Testis (tissue), 3 donors: Measurements from ENCODE around the gene AVPI1. TPM values are rescaled to one million over a fixed set of nuclear protein-coding genes. Genes with fewer than 3 reads are reported as not detected.

Source experiments
- DNase-seq: peaks from one replicate; pipeline ENCODE4 v3.0.0-alpha.2; 2019
- H3K27ac ChIP-seq, 2 donors: fragments of 200-600 bp; sonication (generic); one replicate each; pipeline ENCODE4 v1.5.1; 2019
- H3K27me3 ChIP-seq: fragments of 200-600 bp; sonication (generic); one replicate; pipeline ENCODE4 v1.5.1; 2019
- H3K36me3 ChIP-seq: fragments of 200-600 bp; sonication (generic); one replicate; pipeline ENCODE4 v1.5.1; 2017; ENCODE audit warnings: low read depth; ENCODE audit errors: missing control alignments
- H3K4me1 ChIP-seq: fragments of 200-600 bp; sonication (generic); one replicate; pipeline ENCODE4 v1.5.1; 2019
- H3K4me3 ChIP-seq, 2 donors: fragments of 200-600 bp; sonication (generic); one replicate each; pipeline ENCODE4 v1.5.1; 2017 to 2019
- H3K9me3 ChIP-seq: fragments of 200-600 bp; sonication (generic); one replicate; pipeline ENCODE4 v1.5.1; 2017
- POLR2A ChIP-seq: fragments of 450-650 bp; IDR thresholded peaks from one replicate; pipeline ENCODE4 v1.6.1; 2017; ENCODE audit warnings: antibody characterized with exemption, mild to moderate bottlenecking, moderate library complexity
- WGBS, 2 donors: methylation state at CpG; one replicate each; pipeline ENCODE4 v1.1.5; 2018; 5-methylcytosine and 5-hydroxymethylcytosine counted together
- intact Hi-C: fragments of 100-400 bp; cut with DNase I; formaldehyde crosslinking; loops from one replicate; pipeline ENCODE4 v1.15.1; 2023; ENCODE audit warnings: low total_unique reads
- polyA plus RNA-seq: library from polyadenylated mRNA; stranded (reverse); fragments of 350-450 nt; fragmentation: Illumina TruSeq; extraction: RNeasy Lipid Tissue Mini Kit (QIAGEN cat#74804); gene quantifications from one replicate; pipeline ENCODE4 v1.2.3, GENCODE V29; 2014; ENCODE audit warnings: low read depth, low replicate concordance; ENCODE audit not compliant: insufficient read depth
- total RNA-seq, 2 donors: library from RNA; depleted of rRNA; stranded (reverse); fragments of >200 nt; gene quantifications; one replicate each; pipeline ENCODE4 v1.2.3, GENCODE V29; 2016
- TF ChIP-seq, protein P1 (sequence below), 3 experiments: fragments of 450-650 bp in 2 of 3; fragments of 200-600 bp in 1 of 3; sonication (generic) in 1 of 3; IDR thresholded peaks; one replicate each; pipeline ENCODE4 v1.5.1; 2016 to 2019; ENCODE audit warnings: antibody characterized with exemption in 3 of 3, mild to moderate bottlenecking in 2 of 3, moderate library complexity in 1 of 3

The AVPI1 gene
- total and polyA plus RNA-seq, 3 donors from 2014 or later: 23.0 to 28.3 (median 26.4) TPM

DNA sequence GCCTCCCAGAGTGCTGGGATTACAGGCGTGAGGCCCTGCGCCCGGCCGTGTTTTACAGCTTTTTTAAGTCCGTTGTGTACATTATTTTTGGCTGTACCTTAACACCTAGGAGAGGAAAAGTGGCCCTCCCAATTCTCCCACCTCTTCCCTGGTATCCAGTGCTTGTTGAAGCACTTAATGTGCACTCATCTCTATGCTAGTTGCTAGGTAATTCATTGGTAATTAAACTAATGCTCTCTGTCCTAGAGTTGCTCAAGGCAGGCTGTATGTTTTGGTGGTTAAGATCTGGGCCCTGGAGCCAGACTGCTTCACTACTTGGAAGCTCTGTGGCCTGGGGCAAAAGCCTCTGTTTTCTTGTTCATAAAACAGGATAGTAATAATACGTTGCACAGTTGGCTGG, 19.6 kb downstream of the AVPI1 start:
- H3K36me3 ChIP-seq: no peaks in the 10 kb centered on the region
- 82 to 86% methylated on average over 6 of the region's 6 CpGs for WGBS, 2 donors

GRCh38 chr10:97666992-97667391, 20.0 kb downstream of the AVPI1 start:
- 96 to 97% methylated on average over 7 of the region's 7 CpGs for WGBS, 2 donors

More for the DNA sequence above, 19.6 kb downstream of the AVPI1 start:
- no peaks in the 10 kb centered on the region for H3K27me3 ChIP-seq
- H3K9me3 ChIP-seq: no peaks in the 10 kb centered on the region
- intact Hi-C loops: no loop called here
- H3K27ac ChIP-seq: no peak overlapping the region
- DNase-seq: no peak
- TF ChIP-seq, protein P1, sequence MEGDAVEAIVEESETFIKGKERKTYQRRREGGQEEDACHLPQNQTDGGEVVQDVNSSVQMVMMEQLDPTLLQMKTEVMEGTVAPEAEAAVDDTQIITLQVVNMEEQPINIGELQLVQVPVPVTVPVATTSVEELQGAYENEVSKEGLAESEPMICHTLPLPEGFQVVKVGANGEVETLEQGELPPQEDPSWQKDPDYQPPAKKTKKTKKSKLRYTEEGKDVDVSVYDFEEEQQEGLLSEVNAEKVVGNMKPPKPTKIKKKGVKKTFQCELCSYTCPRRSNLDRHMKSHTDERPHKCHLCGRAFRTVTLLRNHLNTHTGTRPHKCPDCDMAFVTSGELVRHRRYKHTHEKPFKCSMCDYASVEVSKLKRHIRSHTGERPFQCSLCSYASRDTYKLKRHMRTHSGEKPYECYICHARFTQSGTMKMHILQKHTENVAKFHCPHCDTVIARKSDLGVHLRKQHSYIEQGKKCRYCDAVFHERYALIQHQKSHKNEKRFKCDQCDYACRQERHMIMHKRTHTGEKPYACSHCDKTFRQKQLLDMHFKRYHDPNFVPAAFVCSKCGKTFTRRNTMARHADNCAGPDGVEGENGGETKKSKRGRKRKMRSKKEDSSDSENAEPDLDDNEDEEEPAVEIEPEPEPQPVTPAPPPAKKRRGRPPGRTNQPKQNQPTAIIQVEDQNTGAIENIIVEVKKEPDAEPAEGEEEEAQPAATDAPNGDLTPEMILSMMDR (IDR thresholded peaks at IDR 0.05): no peak
- no peak for TF ChIP-seq POLR2A
- H3K4me1 ChIP-seq: no peaks in the 10 kb centered on the region
- H3K4me3 ChIP-seq: no peak overlapping the region

GRCh38 chr10:97664282-97664850, 22.7 kb downstream of the AVPI1 start:
- Histone ChIP-seq H3K4me3 (no peak overlapping the region), H3K9me3 (no peaks in the 10 kb centered on the region), H3K4me1 (no peaks in the 10 kb centered on the region), H3K36me3 (no peaks in the 10 kb centered on the region), H3K27me3 (no peaks in the 10 kb centered on the region), H3K27ac (no peak overlapping the region)
- TF ChIP-seq, protein P1 (IDR thresholded peaks at IDR 0.05): no peak
- no peak for TF ChIP-seq POLR2A
- WGBS, 2 donors: 65 to 75% methylated on average over 1 of the region's 1 CpG
- intact Hi-C loops: no loop called here
- DNase-seq: no peak

More at GRCh38 chr10:97666992-97667391, 20.0 kb downstream of the AVPI1 start:
- intact Hi-C loops: no loop called here
- no peaks in the 10 kb centered on the region for H3K4me1 ChIP-seq
- H3K9me3 ChIP-seq: no peaks in the 10 kb centered on the region
- no peak for DNase-seq
- TF ChIP-seq, protein P1 (IDR thresholded peaks at IDR 0.05): no peak
- TF ChIP-seq POLR2A: no peak
- H3K27ac ChIP-seq: no peak overlapping the region
- H3K27me3 ChIP-seq: no peaks in the 10 kb centered on the region
- H3K36me3 ChIP-seq: no peaks in the 10 kb centered on the region
- H3K4me3 ChIP-seq: no peak overlapping the region

- no peaks in the 10 kb centered on the region for H3K9me3 ChIP-seq
- no peaks in the 10 kb centered on the region for H3K27me3 ChIP-seq
- 57 to 58% methylated on average over 1 of the region's 1 CpG for WGBS, 2 donors
- TF ChIP-seq, protein P1 (IDR thresholded peaks at IDR 0.05): no peak
- no peak for TF ChIP-seq POLR2A
- no peaks in the 10 kb centered on the region for H3K36me3 ChIP-seq
- intact Hi-C loops: no loop called here
- no peak overlapping the region for H3K4me3 ChIP-seq
- no peak for DNase-seq
- no peak overlapping the region for H3K27ac ChIP-seq
- H3K4me1 ChIP-seq: no peaks in the 10 kb centered on the region
These were observed 27.5 kb downstream of the AVPI1 start for GRCh38 chr10:97659589-97659988.

DNA sequence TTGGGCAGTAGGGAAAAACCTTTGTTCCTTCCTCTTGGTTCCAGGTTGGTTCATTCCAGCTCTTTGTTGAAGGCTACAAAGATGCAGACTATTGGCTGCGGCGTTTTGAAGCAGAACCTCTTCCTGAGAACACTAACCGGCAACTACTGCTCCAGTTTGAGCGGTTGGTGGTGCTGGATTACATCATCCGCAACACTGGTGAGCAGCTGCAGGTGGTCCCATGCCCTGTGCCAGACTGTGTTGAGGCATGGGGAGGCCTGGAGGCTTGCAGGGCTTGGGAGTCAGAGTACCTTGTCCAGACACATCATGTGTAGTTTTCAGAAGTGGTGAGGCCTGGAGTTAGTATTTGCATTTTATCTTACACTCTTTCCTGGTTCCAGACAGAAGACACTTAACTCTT, 30.3 kb downstream of the AVPI1 start:
- intact Hi-C loops: no loop called here
- no peaks in the 10 kb centered on the region for H3K36me3 ChIP-seq
- WGBS, 2 donors: 93 to 94% methylated on average over 5 of the region's 5 CpGs
- H3K9me3 ChIP-seq: no peaks in the 10 kb centered on the region
- no peak overlapping the region for H3K27ac ChIP-seq
- DNase-seq: no peak
- no peak for TF ChIP-seq POLR2A
- TF ChIP-seq, protein P1 (IDR thresholded peaks at IDR 0.05): no peak
- H3K27me3 ChIP-seq: no peaks in the 10 kb centered on the region
- H3K4me3 ChIP-seq: no peak overlapping the region
- no peaks in the 10 kb centered on the region for H3K4me1 ChIP-seq
